NB4 (cell line): ENCODE results near the gene NKG7.

Source experiments
- DNase-seq: peaks from one replicate; pipeline ENCODE4 v3.0.0; 2010; ENCODE audit warnings: low read depth
- H3K4me3 ChIP-seq: one replicate; pipeline ENCODE4 v1.5.1; 2011; ENCODE audit warnings: mild to moderate bottlenecking, low read depth, low read length, moderate library complexity
- MYC ChIP-seq: IDR thresholded peaks from 2 replicates; pipeline ENCODE4 v1.6.1; 2011; ENCODE audit warnings: low read depth, low read length
- POLR2A ChIP-seq: IDR thresholded peaks from 2 replicates; pipeline ENCODE4 v1.6.1; 2011; ENCODE audit warnings: mild to moderate bottlenecking; ENCODE audit not compliant: insufficient read length; ENCODE audit errors: extremely low read depth
- TF ChIP-seq, protein P1 (sequence below): IDR thresholded peaks from one replicate; pipeline ENCODE4 v1.5.1; 2012; ENCODE audit warnings: low read depth, low read length
- TF ChIP-seq, protein P2 (sequence below): IDR thresholded peaks from 2 replicates; pipeline ENCODE4 v1.6.1; 2011; ENCODE audit warnings: low read depth, low read length

NKG7 gene

DNA sequence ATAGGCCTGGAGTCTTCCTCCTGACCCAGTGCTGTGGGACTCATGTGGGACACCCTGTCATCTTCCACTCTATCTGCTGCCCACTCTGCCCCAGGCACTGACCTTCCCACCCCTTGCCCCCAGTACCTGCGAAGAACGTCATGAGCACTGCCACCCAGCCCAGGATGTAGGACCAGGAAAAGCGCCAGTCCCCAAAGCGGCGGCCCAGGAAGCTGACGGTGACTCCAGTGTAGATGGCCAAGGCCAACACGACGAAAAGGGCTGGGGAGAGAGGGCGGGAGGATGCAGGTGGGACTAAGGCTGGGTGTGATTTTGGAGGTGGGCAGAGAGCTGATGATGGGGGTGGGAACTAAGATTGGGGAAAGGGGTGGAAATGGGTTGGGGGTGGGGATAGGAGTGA lies 7.9 kb upstream of the NKG7 start:
- TF ChIP-seq, protein P1, sequence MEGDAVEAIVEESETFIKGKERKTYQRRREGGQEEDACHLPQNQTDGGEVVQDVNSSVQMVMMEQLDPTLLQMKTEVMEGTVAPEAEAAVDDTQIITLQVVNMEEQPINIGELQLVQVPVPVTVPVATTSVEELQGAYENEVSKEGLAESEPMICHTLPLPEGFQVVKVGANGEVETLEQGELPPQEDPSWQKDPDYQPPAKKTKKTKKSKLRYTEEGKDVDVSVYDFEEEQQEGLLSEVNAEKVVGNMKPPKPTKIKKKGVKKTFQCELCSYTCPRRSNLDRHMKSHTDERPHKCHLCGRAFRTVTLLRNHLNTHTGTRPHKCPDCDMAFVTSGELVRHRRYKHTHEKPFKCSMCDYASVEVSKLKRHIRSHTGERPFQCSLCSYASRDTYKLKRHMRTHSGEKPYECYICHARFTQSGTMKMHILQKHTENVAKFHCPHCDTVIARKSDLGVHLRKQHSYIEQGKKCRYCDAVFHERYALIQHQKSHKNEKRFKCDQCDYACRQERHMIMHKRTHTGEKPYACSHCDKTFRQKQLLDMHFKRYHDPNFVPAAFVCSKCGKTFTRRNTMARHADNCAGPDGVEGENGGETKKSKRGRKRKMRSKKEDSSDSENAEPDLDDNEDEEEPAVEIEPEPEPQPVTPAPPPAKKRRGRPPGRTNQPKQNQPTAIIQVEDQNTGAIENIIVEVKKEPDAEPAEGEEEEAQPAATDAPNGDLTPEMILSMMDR: no peak
- TF ChIP-seq, protein P2, sequence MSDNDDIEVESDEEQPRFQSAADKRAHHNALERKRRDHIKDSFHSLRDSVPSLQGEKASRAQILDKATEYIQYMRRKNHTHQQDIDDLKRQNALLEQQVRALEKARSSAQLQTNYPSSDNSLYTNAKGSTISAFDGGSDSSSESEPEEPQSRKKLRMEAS: no peak
- no peak for TF ChIP-seq POLR2A
- no peak for TF ChIP-seq MYC
- H3K4me3 ChIP-seq: no peak overlapping the region
- DNase-seq: no peak

DNA sequence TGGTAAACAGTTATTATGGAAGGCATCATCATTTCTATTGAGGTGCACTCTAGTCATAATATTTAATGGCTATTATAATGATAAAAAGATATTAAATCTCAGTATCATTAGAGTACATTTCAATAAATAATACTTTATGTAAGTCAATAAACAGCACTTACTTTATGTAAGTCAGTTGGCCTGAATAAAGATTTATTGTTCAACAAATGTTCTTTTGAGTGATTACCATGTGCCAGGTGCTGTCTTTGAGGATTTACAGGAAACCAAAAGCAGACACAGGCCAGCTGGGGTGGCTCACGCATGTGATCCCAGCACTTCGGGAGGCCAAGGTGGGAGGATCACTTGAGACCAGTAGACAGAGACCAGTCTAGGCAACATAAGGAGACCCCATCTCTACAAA lies 5.0 kb upstream of the NKG7 start:
- DNase-seq: no peak
- no peak overlapping the region for H3K4me3 ChIP-seq
- TF ChIP-seq, protein P1: no peak
- no peak for TF ChIP-seq POLR2A
- TF ChIP-seq, protein P2: no peak
- no peak for TF ChIP-seq MYC

DNA sequence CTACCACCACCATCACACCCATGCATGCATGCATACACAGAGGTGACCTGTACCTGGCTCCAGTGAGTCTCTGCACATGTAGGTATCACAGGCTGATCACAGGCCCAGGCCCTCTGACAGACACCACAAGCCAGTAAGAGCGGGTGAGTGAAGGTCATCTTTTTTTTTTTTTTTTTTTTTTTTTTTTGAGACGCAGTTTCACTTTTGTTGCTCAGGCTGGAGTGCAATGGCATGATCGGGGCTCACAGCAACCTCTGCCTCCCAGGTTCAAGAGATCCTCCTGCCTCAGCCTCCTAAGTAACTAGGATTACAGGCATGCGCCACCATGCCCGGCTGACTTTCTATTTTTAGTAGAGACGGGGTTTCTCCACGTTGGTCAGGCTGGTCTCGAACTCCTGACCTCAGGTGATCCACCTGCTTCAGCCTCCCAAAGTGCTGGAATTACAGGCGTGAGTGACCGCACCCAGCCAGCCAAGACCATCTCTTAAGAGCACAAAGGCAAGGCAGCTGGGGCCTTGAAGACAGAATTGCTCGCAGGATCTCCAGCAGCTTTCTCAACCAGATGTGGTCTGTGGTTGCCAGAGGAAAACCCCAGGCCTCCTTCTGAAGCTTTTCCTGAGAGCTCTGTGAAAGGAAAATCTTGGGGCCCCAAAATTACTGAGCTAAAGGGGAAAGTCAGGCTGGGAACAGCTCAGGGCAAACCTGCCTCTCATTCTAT lies 3.2 kb upstream of the NKG7 start:
- peak; percentile 87 for DNase-seq
- no peak overlapping the region for H3K4me3 ChIP-seq
- TF ChIP-seq POLR2A: no peak

DNA sequence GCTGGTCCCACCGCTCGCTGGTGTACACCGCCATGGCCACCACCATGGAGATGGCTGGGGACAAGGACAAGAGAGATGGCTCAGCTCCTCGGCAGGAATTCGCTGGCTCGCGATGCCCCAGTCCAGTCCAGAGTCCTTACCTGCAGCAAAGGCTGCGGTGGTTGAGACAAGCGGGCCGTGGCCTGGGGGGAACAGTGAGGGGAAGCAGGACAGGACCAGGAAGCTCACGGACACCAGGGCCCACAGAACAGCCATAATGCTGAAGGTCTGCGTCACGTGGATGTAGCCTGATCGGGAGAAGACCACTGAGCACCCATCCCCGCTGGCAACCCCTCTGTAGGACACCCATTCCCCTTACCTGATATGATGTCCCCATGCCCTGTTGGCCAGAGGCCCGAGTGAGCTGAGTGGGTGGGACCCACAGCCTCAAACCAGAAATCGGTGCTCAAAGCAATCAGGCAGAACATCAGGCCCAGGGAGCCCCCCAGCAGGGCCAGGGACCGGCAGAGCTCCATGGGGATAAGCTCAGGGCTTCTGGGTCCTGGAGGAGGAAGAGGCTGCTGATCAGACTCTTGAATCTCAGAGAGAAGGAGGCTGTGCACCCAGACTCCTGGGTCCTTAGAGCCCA lies 319 bp downstream of the NKG7 start:
- DNase-seq: no peak
- peak overlapping the region; percentile 59 for H3K4me3 ChIP-seq
- TF ChIP-seq POLR2A: no peak
- TF ChIP-seq, protein P1: no peak
- TF ChIP-seq, protein P2: no peak
- TF ChIP-seq MYC: no peak

DNA sequence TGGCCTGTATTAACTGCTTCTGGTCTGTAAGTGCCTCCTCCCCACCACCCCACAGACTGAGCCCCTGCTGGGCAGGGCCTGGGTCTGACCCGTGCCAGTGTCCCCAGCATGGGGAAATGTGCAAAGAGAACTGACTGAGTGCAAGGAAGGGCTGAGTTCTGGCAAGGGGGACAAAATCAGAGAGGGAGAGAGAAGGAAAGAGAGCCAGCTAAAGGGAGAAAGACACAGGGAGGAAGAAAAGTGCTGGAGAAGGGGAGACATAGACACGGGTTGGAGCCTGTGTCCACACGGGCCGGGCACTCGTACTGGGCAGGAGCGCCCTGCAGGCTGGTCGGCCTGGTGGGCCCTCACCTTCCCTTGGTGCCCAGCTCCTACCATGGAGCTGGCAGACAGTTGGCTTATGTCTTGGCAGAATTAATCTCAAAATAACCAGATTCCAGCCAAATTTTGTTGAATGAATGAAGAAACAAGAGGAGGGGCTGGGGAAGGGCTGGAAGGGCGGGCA lies 1.2 kb downstream of the NKG7 start:
- TF ChIP-seq, protein P2: no peak
- no peak for TF ChIP-seq POLR2A
- TF ChIP-seq, protein P1: no peak
- no peak for TF ChIP-seq MYC
- peak overlapping the region; percentile 59 for H3K4me3 ChIP-seq

DNA sequence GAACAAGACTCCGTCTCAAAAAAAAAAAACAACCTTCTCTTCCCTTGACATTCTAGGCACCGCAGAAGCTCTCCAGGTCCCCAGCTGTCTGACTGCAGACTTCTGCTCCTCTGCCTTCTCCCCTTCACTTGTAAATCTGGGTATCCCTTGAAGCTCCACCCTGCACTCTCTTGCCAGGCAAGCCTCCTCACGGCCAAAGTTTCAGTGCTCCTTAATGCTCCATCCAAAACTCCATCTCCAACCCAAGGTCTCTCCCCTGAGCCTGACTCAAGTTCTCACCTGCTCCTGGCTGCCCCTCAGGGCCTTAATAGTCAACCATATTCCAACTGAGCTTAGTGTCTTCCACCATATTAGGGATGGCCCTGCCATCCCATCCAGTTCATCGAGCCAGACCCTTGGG lies 2.2 kb downstream of the NKG7 start:
- no peak for DNase-seq
- TF ChIP-seq, protein P2: no peak
- TF ChIP-seq, protein P1: no peak
- TF ChIP-seq MYC: no peak
- no peak for TF ChIP-seq POLR2A

More for the DNA sequence above, 1.2 kb downstream of the NKG7 start:
- no peak for DNase-seq

More for the DNA sequence above, 2.2 kb downstream of the NKG7 start:
- H3K4me3 ChIP-seq: no peak overlapping the region
